ENCODE data around the gene SPSB4.

The SPSB4 gene

GRCh38 chr3:141176775-141177174, 125.6 kb downstream of the SPSB4 start:
- Histone ChIP-seq H3K36me3 (ENCODE audit: control insufficient read depth, insufficient read depth, low read length) (no peaks in the 10 kb centered on the region), H3K9me3 (ENCODE audit: control insufficient read depth, low read length) (no peaks in the 10 kb centered on the region), H3K4me3 (ENCODE audit: insufficient read depth, low read depth, low read length) (no peak overlapping the region), H3K27me3 (ENCODE audit: control insufficient read depth, insufficient read depth, low read length, poor library complexity, severe bottlenecking) (no peaks in the 10 kb centered on the region), H3K27ac (ENCODE audit: insufficient read depth, low read depth, low read length, poor library complexity, severe bottlenecking) (no peak overlapping the region), H3K4me1 (ENCODE audit: control insufficient read depth, insufficient read depth, low read length) (no peaks in the 10 kb centered on the region)

GRCh38 chr3:141178026-141178425, 126.9 kb downstream of the SPSB4 start:
- Histone ChIP-seq H3K27me3 (ENCODE audit: control insufficient read depth, insufficient read depth, low read length, poor library complexity, severe bottlenecking) (no peaks in the 10 kb centered on the region), H3K4me1 (ENCODE audit: control insufficient read depth, insufficient read depth, low read length) (no peaks in the 10 kb centered on the region), H3K27ac (ENCODE audit: insufficient read depth, low read depth, low read length, poor library complexity, severe bottlenecking) (no peak overlapping the region), H3K4me3 (ENCODE audit: insufficient read depth, low read depth, low read length) (no peak overlapping the region), H3K9me3 (ENCODE audit: control insufficient read depth, low read length) (no peaks in the 10 kb centered on the region), H3K36me3 (ENCODE audit: control insufficient read depth, insufficient read depth, low read length) (no peaks in the 10 kb centered on the region)
- 94 to 97% methylated on average over 2 of the region's 3 CpGs for WGBS, 2 experiments

GRCh38 chr3:141178551-141178950, 127.4 kb downstream of the SPSB4 start:
- 64 to 73% methylated on average over 4 of the region's 4 CpGs for WGBS, 2 experiments
- no peaks in the 10 kb centered on the region for H3K36me3 ChIP-seq (ENCODE audit: control insufficient read depth, insufficient read depth, low read length)

GRCh38 chr3:141179983-141180382, 128.8 kb downstream of the SPSB4 start:
- 96 to 98% methylated on average over 1 of the region's 1 CpG for WGBS, 2 experiments

More at GRCh38 chr3:141178551-141178950, 127.4 kb downstream of the SPSB4 start:
- Histone ChIP-seq H3K27ac (ENCODE audit: insufficient read depth, low read depth, low read length, poor library complexity, severe bottlenecking) (no peak overlapping the region), H3K4me1 (ENCODE audit: control insufficient read depth, insufficient read depth, low read length) (no peaks in the 10 kb centered on the region), H3K9me3 (ENCODE audit: control insufficient read depth, low read length) (no peaks in the 10 kb centered on the region), H3K27me3 (ENCODE audit: control insufficient read depth, insufficient read depth, low read length, poor library complexity, severe bottlenecking) (no peaks in the 10 kb centered on the region), H3K4me3 (ENCODE audit: insufficient read depth, low read depth, low read length) (no peak overlapping the region)

GRCh38 chr3:141181196-141181595, 130.0 kb downstream of the SPSB4 start:
- Histone ChIP-seq H3K4me3 (ENCODE audit: insufficient read depth, low read depth, low read length) (no peak overlapping the region), H3K9me3 (ENCODE audit: control insufficient read depth, low read length) (no peaks in the 10 kb centered on the region), H3K4me1 (ENCODE audit: control insufficient read depth, insufficient read depth, low read length) (no peaks in the 10 kb centered on the region), H3K27me3 (ENCODE audit: control insufficient read depth, insufficient read depth, low read length, poor library complexity, severe bottlenecking) (no peaks in the 10 kb centered on the region), H3K36me3 (ENCODE audit: control insufficient read depth, insufficient read depth, low read length) (no peaks in the 10 kb centered on the region), H3K27ac (ENCODE audit: insufficient read depth, low read depth, low read length, poor library complexity, severe bottlenecking) (no peak overlapping the region)
- WGBS, 2 experiments = 94% methylated on average over 4 of the region's 4 CpGs

More at GRCh38 chr3:141179983-141180382, 128.8 kb downstream of the SPSB4 start:
- no peaks in the 10 kb centered on the region for H3K4me1 ChIP-seq (ENCODE audit: control insufficient read depth, insufficient read depth, low read length)
- no peak overlapping the region for H3K27ac ChIP-seq (ENCODE audit: insufficient read depth, low read depth, low read length, poor library complexity, severe bottlenecking)
- H3K27me3 ChIP-seq (ENCODE audit: control insufficient read depth, insufficient read depth, low read length, poor library complexity, severe bottlenecking) = no peaks in the 10 kb centered on the region
- H3K9me3 ChIP-seq (ENCODE audit: control insufficient read depth, low read length) = no peaks in the 10 kb centered on the region
- no peaks in the 10 kb centered on the region for H3K36me3 ChIP-seq (ENCODE audit: control insufficient read depth, insufficient read depth, low read length)
- no peak overlapping the region for H3K4me3 ChIP-seq (ENCODE audit: insufficient read depth, low read depth, low read length)

- H3K4me3 ChIP-seq (ENCODE audit: insufficient read depth, low read depth, low read length) = no peak overlapping the region
- H3K36me3 ChIP-seq (ENCODE audit: control insufficient read depth, insufficient read depth, low read length) = no peaks in the 10 kb centered on the region
- H3K27ac ChIP-seq (ENCODE audit: insufficient read depth, low read depth, low read length, poor library complexity, severe bottlenecking) = no peak overlapping the region
- H3K9me3 ChIP-seq (ENCODE audit: control insufficient read depth, low read length) = no peaks in the 10 kb centered on the region
- WGBS, 2 experiments = 93% methylated on average over 3 of the region's 3 CpGs
- no peaks in the 10 kb centered on the region for H3K27me3 ChIP-seq (ENCODE audit: control insufficient read depth, insufficient read depth, low read length, poor library complexity, severe bottlenecking)
- H3K4me1 ChIP-seq (ENCODE audit: control insufficient read depth, insufficient read depth, low read length) = no peaks in the 10 kb centered on the region
Observed at GRCh38 chr3:141181819-141182218, 130.7 kb downstream of the SPSB4 start.

- no peaks in the 10 kb centered on the region for H3K36me3 ChIP-seq (ENCODE audit: control insufficient read depth, insufficient read depth, low read length)
- H3K9me3 ChIP-seq (ENCODE audit: control insufficient read depth, low read length) = no peaks in the 10 kb centered on the region
- no peak overlapping the region for H3K4me3 ChIP-seq (ENCODE audit: insufficient read depth, low read depth, low read length)
- 50% methylated on average over 2 of the region's 2 CpGs for WGBS, 2 experiments
- no peaks in the 10 kb centered on the region for H3K27me3 ChIP-seq (ENCODE audit: control insufficient read depth, insufficient read depth, low read length, poor library complexity, severe bottlenecking)
- H3K27ac ChIP-seq (ENCODE audit: insufficient read depth, low read depth, low read length, poor library complexity, severe bottlenecking) = no peak overlapping the region
- H3K4me1 ChIP-seq (ENCODE audit: control insufficient read depth, insufficient read depth, low read length) = no peaks in the 10 kb centered on the region
Observed at GRCh38 chr3:141183606-141184005, 132.5 kb downstream of the SPSB4 start.

GRCh38 chr3:141184430-141184829, 133.3 kb downstream of the SPSB4 start:
- Histone ChIP-seq H3K9me3 (ENCODE audit: control insufficient read depth, low read length) (no peaks in the 10 kb centered on the region), H3K36me3 (ENCODE audit: control insufficient read depth, insufficient read depth, low read length) (no peaks in the 10 kb centered on the region), H3K27ac (ENCODE audit: insufficient read depth, low read depth, low read length, poor library complexity, severe bottlenecking) (no peak overlapping the region), H3K4me3 (ENCODE audit: insufficient read depth, low read depth, low read length) (no peak overlapping the region), H3K27me3 (ENCODE audit: control insufficient read depth, insufficient read depth, low read length, poor library complexity, severe bottlenecking) (no peaks in the 10 kb centered on the region), H3K4me1 (ENCODE audit: control insufficient read depth, insufficient read depth, low read length) (no peaks in the 10 kb centered on the region)
- WGBS, 2 experiments = 71 to 73% methylated on average over 4 of the region's 4 CpGs

- H3K4me1 ChIP-seq (ENCODE audit: control insufficient read depth, insufficient read depth, low read length) = no peaks in the 10 kb centered on the region
- H3K27me3 ChIP-seq (ENCODE audit: control insufficient read depth, insufficient read depth, low read length, poor library complexity, severe bottlenecking) = no peaks in the 10 kb centered on the region
- 92 to 93% methylated on average over 2 of the region's 2 CpGs for WGBS, 2 experiments
- H3K27ac ChIP-seq (ENCODE audit: insufficient read depth, low read depth, low read length, poor library complexity, severe bottlenecking) = no peak overlapping the region
- no peaks in the 10 kb centered on the region for H3K36me3 ChIP-seq (ENCODE audit: control insufficient read depth, insufficient read depth, low read length)
- no peaks in the 10 kb centered on the region for H3K9me3 ChIP-seq (ENCODE audit: control insufficient read depth, low read length)
- H3K4me3 ChIP-seq (ENCODE audit: insufficient read depth, low read depth, low read length) = no peak overlapping the region
Observed at GRCh38 chr3:141191097-141191749, 140.1 kb downstream of the SPSB4 start.

GRCh38 chr3:141192345-141192744, 141.2 kb downstream of the SPSB4 start:
- no peaks in the 10 kb centered on the region for H3K9me3 ChIP-seq (ENCODE audit: control insufficient read depth, low read length)
- no peaks in the 10 kb centered on the region for H3K36me3 ChIP-seq (ENCODE audit: control insufficient read depth, insufficient read depth, low read length)
- no peaks in the 10 kb centered on the region for H3K27me3 ChIP-seq (ENCODE audit: control insufficient read depth, insufficient read depth, low read length, poor library complexity, severe bottlenecking)
- WGBS, 2 experiments = 15 to 23% methylated on average over 10 to 11 of the region's 11 CpGs
- no peak overlapping the region for H3K27ac ChIP-seq (ENCODE audit: insufficient read depth, low read depth, low read length, poor library complexity, severe bottlenecking)
- H3K4me1 ChIP-seq (ENCODE audit: control insufficient read depth, insufficient read depth, low read length) = no peaks in the 10 kb centered on the region
- no peak overlapping the region for H3K4me3 ChIP-seq (ENCODE audit: insufficient read depth, low read depth, low read length)

All from ectodermal cell (in vitro differentiated cells).